ENCODE data around the gene DYNLRB2.

The DYNLRB2 gene

GRCh38 chr16:80591071-80591915 is 50.5 kb downstream of the DYNLRB2 start:
- no peak for DNase-seq (ENCODE audit: low read depth)
- H3K4me3 ChIP-seq (ENCODE audit: low read depth, low read length): no peak overlapping the region
- no peak for TF ChIP-seq CTCF (IDR thresholded peaks at IDR 0.05; ENCODE audit: low read depth, low read length, missing control alignments)

GRCh38 chr16:80592273-80592672 is 51.5 kb downstream of the DYNLRB2 start:
- no peak overlapping the region for H3K4me3 ChIP-seq (ENCODE audit: low read depth, low read length)
- no peak for TF ChIP-seq CTCF (IDR thresholded peaks at IDR 0.05; ENCODE audit: low read depth, low read length, missing control alignments)
- DNase-seq (ENCODE audit: low read depth): no peak

GRCh38 chr16:80594756-80595155 is 54.0 kb downstream of the DYNLRB2 start:
- H3K4me3 ChIP-seq (ENCODE audit: low read depth, low read length): no peak overlapping the region
- no peak for DNase-seq (ENCODE audit: low read depth)
- TF ChIP-seq CTCF (IDR thresholded peaks at IDR 0.05; ENCODE audit: low read depth, low read length, missing control alignments): no peak

GRCh38 chr16:80596507-80597207 is 55.9 kb downstream of the DYNLRB2 start:
- H3K4me3 ChIP-seq (ENCODE audit: low read depth, low read length): no peak overlapping the region
- no peak for DNase-seq (ENCODE audit: low read depth)
- no peak for TF ChIP-seq CTCF (IDR thresholded peaks at IDR 0.05; ENCODE audit: low read depth, low read length, missing control alignments)

- no peak for TF ChIP-seq CTCF (IDR thresholded peaks at IDR 0.05; ENCODE audit: low read depth, low read length, missing control alignments)
- no peak for DNase-seq (ENCODE audit: low read depth)
- H3K4me3 ChIP-seq (ENCODE audit: low read depth, low read length): no peak overlapping the region
These were observed 58.7 kb downstream of the DYNLRB2 start for GRCh38 chr16:80599466-80599865.
